Measurements from ENCODE around the gene DDX59.
A peak's percentile ranks its signal among the peaks of the same experiment; 100 is the strongest.

DNA sequence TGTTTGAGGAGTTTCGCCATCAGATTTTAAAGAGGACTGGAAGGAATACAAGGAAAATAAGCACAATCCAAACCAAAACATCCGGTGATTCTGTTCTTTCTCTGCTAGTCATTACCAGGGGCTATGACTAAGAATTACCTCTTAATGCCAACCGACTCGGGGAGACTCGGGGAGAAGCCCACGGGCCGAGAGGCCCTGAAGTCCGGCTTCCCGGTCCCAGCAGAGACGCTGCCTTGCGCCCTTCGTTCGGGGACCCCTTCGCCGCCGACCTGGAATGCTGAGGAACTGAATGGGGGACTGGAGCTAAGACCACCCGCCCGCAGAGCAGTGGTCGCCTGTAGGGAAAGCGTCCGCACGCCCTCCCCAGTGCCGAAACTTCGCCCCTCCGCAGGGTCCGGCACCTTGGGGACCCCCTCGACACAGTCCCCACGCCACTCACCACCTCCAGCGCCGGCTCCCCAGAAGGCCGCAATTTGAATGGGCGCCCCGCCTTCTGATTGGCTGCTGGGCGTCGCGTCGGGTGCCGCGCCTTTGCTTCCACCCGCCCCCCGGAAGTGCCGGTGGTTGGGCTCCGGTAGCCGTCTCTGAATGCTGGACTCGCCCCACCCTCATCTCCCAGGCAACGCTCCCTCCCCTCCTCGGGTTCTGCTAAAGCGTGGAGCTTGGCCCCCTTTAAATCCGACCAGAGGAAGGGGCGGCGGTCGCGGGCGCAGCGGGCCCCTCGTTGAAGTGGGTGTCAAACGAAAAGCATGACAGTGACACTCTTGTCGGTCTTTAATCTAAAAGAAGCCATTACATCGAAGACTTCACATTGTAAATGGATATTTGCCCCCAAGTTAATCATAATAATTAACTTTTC, 49.2 kb downstream of the DDX59 start, which contains the start of gene KIF14:
- TF ChIP-seq EZH2 (IDR thresholded peaks at IDR 0.05) (no peak), EGR1 (IDR thresholded peaks at IDR 0.05; ENCODE audit: low read depth) (no peak), CTCF (IDR thresholded peaks at IDR 0.05 in 2 of 3, conservative IDR thresholded peaks at IDR 0.05 in 1 of 3; ENCODE audit: borderline replicate concordance in 1 of 3, insufficient read depth in 1 of 3, low read depth in 2 of 3, low read length in 2 of 3) (no peak), POLR2AphosphoS5 (IDR thresholded peaks at IDR 0.05; ENCODE audit: low read depth, low read length) (peak; percentile 62), CEBPB (IDR thresholded peaks at IDR 0.05; ENCODE audit: low read depth) (no peak), RAD21 (IDR thresholded peaks at IDR 0.05; ENCODE audit: low read depth) (no peak), MAX (IDR thresholded peaks at IDR 0.05) (peak; percentile 58; the same call in 1 of the 2 replicates), EZH2phosphoT487 (IDR thresholded peaks at IDR 0.05; ENCODE audit: borderline replicate concordance) (no peak), YY1 (IDR thresholded peaks at IDR 0.05; ENCODE audit: extremely low read depth, insufficient replicate concordance, low read depth, low read length) (peak; percentile 50)
